ENCODE measurements around the gene MBTD1. TPM values are rescaled to one million over a fixed set of nuclear protein-coding genes. Genes with fewer than 3 reads are reported as not detected.

MBTD1 gene
- 4.5 TPM for polyA plus RNA-seq (2013, experiment 1 of 2)
- polyA plus RNA-seq (2013, experiment 2 of 2), result 4.6 TPM

DNA sequence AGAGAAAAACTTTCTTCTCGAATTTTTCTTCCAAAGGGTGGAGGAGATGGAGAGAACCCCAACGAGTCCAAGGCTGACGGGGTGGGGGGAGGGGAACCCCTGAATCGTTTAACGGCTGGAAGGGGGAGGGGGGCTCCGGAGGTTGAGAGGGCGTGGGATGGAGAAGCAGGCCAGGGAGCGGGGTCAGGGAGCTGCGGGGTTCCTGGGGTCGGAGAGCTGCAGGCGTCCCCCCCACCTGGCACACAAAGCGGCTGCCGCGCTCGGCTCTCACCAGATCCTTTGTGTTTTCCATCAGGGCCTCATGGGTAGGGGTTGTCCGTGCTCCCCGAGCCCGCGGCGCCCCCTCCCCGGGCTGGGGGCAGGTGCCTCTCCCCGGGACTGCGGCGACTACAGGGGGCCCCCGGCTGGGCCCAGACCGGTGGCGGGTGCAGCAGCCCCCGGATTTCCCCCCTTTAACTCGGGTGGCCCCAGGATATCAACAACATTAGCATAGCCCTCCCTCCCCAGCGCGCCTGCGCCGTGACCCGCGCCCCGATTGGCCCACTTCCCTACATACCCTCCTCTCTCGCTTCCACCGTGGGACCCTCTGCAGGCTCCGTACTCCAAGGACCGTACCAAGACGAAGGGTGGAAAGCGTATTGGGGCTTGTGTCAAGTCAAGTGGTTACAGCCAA lies at the start of gene MBTD1:
Gene MBTD1, minus strand, starts transcription at position 486 of the 673 bp plus-strand sequence. CDS start 34,888 bp downstream, outside the sequence.
- H3K4me3 ChIP-seq (ENCODE audit: insufficient read depth in 1 of 2, low read depth in 1 of 2, low read length in 2 of 2), result peak within 1 kb of the TSS; percentile 95 to 96
- WGBS, result 1% methylated on average over 25 of the region's 42 CpGs

DNA sequence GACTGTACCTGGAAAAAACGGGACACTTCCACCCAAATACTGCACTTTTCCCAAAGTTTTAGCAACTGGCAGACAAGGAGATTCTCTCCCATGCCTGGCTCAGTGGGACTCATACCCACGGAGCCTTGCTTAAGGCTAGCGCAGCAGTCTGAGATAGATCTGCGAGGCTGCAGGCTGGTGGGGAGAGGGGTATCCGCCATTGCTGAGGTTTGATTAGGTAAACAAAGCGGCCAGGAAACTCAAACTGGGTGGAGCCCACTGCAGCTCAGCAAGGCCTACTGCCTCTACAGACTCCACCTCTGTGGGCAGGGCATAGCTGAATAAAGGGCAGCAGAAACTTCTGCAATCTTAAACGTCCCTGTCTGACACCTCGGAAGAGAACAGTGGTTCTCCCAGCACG lies 45.3 kb upstream of the MBTD1 start:
- no peak overlapping the region for H3K14ac ChIP-seq (ENCODE audit: low read length in 2 of 2)
- H3K4me2 ChIP-seq (ENCODE audit: low read length, poor library complexity, severe bottlenecking), result no peak overlapping the region
- 96% methylated on average over 9 of the region's 9 CpGs for WGBS
- H3K9ac ChIP-seq (ENCODE audit: low read length), result no peak overlapping the region
- no peak overlapping the region for H3K4me3 ChIP-seq (ENCODE audit: insufficient read depth in 1 of 2, low read depth in 1 of 2, low read length in 2 of 2)
- no peaks in the 10 kb centered on the region for H3K4me1 ChIP-seq (ENCODE audit: control insufficient read depth, insufficient read depth, low read depth, low read length)
- no peak overlapping the region for H2BK12ac ChIP-seq (ENCODE audit: low read length in 2 of 2)
- no peak overlapping the region for H2BK15ac ChIP-seq (ENCODE audit: low read depth, poor library complexity, severe bottlenecking)
- H3K27me3 ChIP-seq (ENCODE audit: control insufficient read depth in 1 of 2, insufficient read depth in 1 of 2, low read length in 2 of 2), result no peaks in the 10 kb centered on the region
- no peak overlapping the region for H3K4ac ChIP-seq (ENCODE audit: low read depth in 1 of 2, low read length in 2 of 2)
- no peak overlapping the region for H3K23ac ChIP-seq (ENCODE audit: low read length in 2 of 2)
- H2BK5ac ChIP-seq (ENCODE audit: low read depth, low read length, poor library complexity, severe bottlenecking), result no peak overlapping the region
- no peaks in the 10 kb centered on the region for H3K79me1 ChIP-seq (replicated peaks; ENCODE audit: low read length, poor library complexity, severe bottlenecking)
- H4K8ac ChIP-seq (ENCODE audit: low read length), result no peak overlapping the region
- H3K9me3 ChIP-seq (ENCODE audit: control insufficient read depth, low read length), result no peaks in the 10 kb centered on the region
- no peak overlapping the region for H4K91ac ChIP-seq (ENCODE audit: low read length)
- no peak overlapping the region for H3K18ac ChIP-seq (ENCODE audit: low read depth in 1 of 2, low read length in 2 of 2)
- no peak for DNase-seq
- H2AFZ ChIP-seq (ENCODE audit: low read depth, low read length), result no peak overlapping the region
- H3K27ac ChIP-seq (ENCODE audit: low read length, poor library complexity, severe bottlenecking), result no peak overlapping the region
- H2BK120ac ChIP-seq (ENCODE audit: low read depth, low read length), result no peak overlapping the region
- no peak overlapping the region for H2AK5ac ChIP-seq (ENCODE audit: low read length, severe bottlenecking)
- peaks cover 0 to 1% of the 10 kb centered on the region in 2 experiments for H3K36me3 ChIP-seq (ENCODE audit: control insufficient read depth in 1 of 2, insufficient read depth in 2 of 2, low read depth in 1 of 2, low read length in 2 of 2)

More for the DNA sequence above, at the start of gene MBTD1:
- peak within 1 kb of the TSS; percentile 93 to 99 for H3K18ac ChIP-seq (ENCODE audit: low read depth in 1 of 2, low read length in 2 of 2)
- H2BK5ac ChIP-seq (ENCODE audit: low read depth, low read length, poor library complexity, severe bottlenecking), result peak within 1 kb of the TSS; percentile 97
- H2AFZ ChIP-seq (ENCODE audit: low read depth, low read length), result peak within 1 kb of the TSS; percentile 81
- H3K4me2 ChIP-seq (ENCODE audit: low read length, poor library complexity, severe bottlenecking), result peak within 1 kb of the TSS; percentile 96
- no peak within 1 kb of the TSS for H2AK5ac ChIP-seq (ENCODE audit: low read length, severe bottlenecking)
- H3K79me1 ChIP-seq (replicated peaks; ENCODE audit: low read length, poor library complexity, severe bottlenecking), result peaks cover 7% of the 10 kb centered on the region
- peak within 1 kb of the TSS; percentile 87 for H4K91ac ChIP-seq (ENCODE audit: low read length)
- no peaks in the 10 kb centered on the region for H3K9me3 ChIP-seq (ENCODE audit: control insufficient read depth, low read length)
- H3K4ac ChIP-seq (ENCODE audit: low read depth in 1 of 2, low read length in 2 of 2), result peak within 1 kb of the TSS; percentile 82 to 96
- H3K27ac ChIP-seq (ENCODE audit: low read length, poor library complexity, severe bottlenecking), result peak within 1 kb of the TSS; percentile 100
- H2BK12ac ChIP-seq (ENCODE audit: low read length in 2 of 2), result peak within 1 kb of the TSS in 1 of 2 experiments; percentile 76
- H3K14ac ChIP-seq (ENCODE audit: low read length in 2 of 2), result peak within 1 kb of the TSS in 1 of 2 experiments; percentile 61
- peak within 1 kb of the TSS in 1 of 2 experiments; percentile 67 for H3K23ac ChIP-seq (ENCODE audit: low read length in 2 of 2)
- peak within 1 kb of the TSS; percentile 88 for H2BK120ac ChIP-seq (ENCODE audit: low read depth, low read length)
- H3K27me3 ChIP-seq (ENCODE audit: control insufficient read depth in 1 of 2, insufficient read depth in 1 of 2, low read length in 2 of 2), result no peaks in the 10 kb centered on the region
- peak within 1 kb of the TSS; percentile 97 for H3K9ac ChIP-seq (ENCODE audit: low read length)
- peak within 1 kb of the TSS; percentile 95 for H4K8ac ChIP-seq (ENCODE audit: low read length)
- peaks cover 9% of the 10 kb centered on the region for H3K4me1 ChIP-seq (ENCODE audit: control insufficient read depth, insufficient read depth, low read depth, low read length)
- H2BK15ac ChIP-seq (ENCODE audit: low read depth, poor library complexity, severe bottlenecking), result peak within 1 kb of the TSS; percentile 93
- H3K36me3 ChIP-seq (ENCODE audit: control insufficient read depth in 1 of 2, insufficient read depth in 2 of 2, low read depth in 1 of 2, low read length in 2 of 2), result peaks cover 0 to 26% of the 10 kb centered on the region in 2 experiments
- peak; percentile 98 for DNase-seq

DNA sequence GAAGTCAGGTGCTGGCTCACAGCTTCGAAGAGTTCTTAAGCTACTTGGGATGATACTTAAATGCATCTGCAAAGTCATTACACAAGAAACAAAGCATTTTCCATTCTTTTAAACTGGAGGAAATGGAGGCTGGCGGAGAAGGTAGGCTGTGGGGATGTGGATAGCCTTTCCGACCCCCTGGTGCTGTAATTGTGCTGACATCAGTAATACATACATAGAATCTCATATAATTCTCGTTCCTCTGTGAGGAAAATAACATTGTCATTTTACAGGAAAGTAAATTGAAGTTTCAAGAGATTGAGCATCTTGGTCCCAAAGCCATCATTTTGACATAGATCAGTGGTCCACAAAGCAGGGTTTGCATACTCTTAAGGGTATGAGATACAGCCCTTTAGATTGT lies 40.0 kb upstream of the MBTD1 start:
- no peak overlapping the region for H3K4me3 ChIP-seq (ENCODE audit: insufficient read depth in 1 of 2, low read depth in 1 of 2, low read length in 2 of 2)
- no peaks in the 10 kb centered on the region for H3K79me1 ChIP-seq (replicated peaks; ENCODE audit: low read length, poor library complexity, severe bottlenecking)
- no peak overlapping the region for H3K27ac ChIP-seq (ENCODE audit: low read length, poor library complexity, severe bottlenecking)
- H2BK15ac ChIP-seq (ENCODE audit: low read depth, poor library complexity, severe bottlenecking), result no peak overlapping the region
- no peak overlapping the region for H3K4me2 ChIP-seq (ENCODE audit: low read length, poor library complexity, severe bottlenecking)
- no peak overlapping the region for H2BK120ac ChIP-seq (ENCODE audit: low read depth, low read length)
- H3K23ac ChIP-seq (ENCODE audit: low read length in 2 of 2), result no peak overlapping the region
- DNase-seq, result no peak
- H3K36me3 ChIP-seq (ENCODE audit: control insufficient read depth in 1 of 2, insufficient read depth in 2 of 2, low read depth in 1 of 2, low read length in 2 of 2), result peaks cover 0 to 36% of the 10 kb centered on the region in 2 experiments
- no peaks in the 10 kb centered on the region for H3K27me3 ChIP-seq (ENCODE audit: control insufficient read depth in 1 of 2, insufficient read depth in 1 of 2, low read length in 2 of 2)
- H3K4ac ChIP-seq (ENCODE audit: low read depth in 1 of 2, low read length in 2 of 2), result no peak overlapping the region
- H3K9me3 ChIP-seq (ENCODE audit: control insufficient read depth, low read length), result no peaks in the 10 kb centered on the region
- H3K18ac ChIP-seq (ENCODE audit: low read depth in 1 of 2, low read length in 2 of 2), result no peak overlapping the region
- 100% methylated on average over 1 of the region's 4 CpGs for WGBS
- H3K4me1 ChIP-seq (ENCODE audit: control insufficient read depth, insufficient read depth, low read depth, low read length), result no peaks in the 10 kb centered on the region
- no peak overlapping the region for H2BK12ac ChIP-seq (ENCODE audit: low read length in 2 of 2)
- H4K8ac ChIP-seq (ENCODE audit: low read length), result no peak overlapping the region
- no peak overlapping the region for H2AFZ ChIP-seq (ENCODE audit: low read depth, low read length)
- no peak overlapping the region for H4K91ac ChIP-seq (ENCODE audit: low read length)
- no peak overlapping the region for H2AK5ac ChIP-seq (ENCODE audit: low read length, severe bottlenecking)
- no peak overlapping the region for H2BK5ac ChIP-seq (ENCODE audit: low read depth, low read length, poor library complexity, severe bottlenecking)
- H3K9ac ChIP-seq (ENCODE audit: low read length), result no peak overlapping the region
- H3K14ac ChIP-seq (ENCODE audit: low read length in 2 of 2), result no peak overlapping the region

DNA sequence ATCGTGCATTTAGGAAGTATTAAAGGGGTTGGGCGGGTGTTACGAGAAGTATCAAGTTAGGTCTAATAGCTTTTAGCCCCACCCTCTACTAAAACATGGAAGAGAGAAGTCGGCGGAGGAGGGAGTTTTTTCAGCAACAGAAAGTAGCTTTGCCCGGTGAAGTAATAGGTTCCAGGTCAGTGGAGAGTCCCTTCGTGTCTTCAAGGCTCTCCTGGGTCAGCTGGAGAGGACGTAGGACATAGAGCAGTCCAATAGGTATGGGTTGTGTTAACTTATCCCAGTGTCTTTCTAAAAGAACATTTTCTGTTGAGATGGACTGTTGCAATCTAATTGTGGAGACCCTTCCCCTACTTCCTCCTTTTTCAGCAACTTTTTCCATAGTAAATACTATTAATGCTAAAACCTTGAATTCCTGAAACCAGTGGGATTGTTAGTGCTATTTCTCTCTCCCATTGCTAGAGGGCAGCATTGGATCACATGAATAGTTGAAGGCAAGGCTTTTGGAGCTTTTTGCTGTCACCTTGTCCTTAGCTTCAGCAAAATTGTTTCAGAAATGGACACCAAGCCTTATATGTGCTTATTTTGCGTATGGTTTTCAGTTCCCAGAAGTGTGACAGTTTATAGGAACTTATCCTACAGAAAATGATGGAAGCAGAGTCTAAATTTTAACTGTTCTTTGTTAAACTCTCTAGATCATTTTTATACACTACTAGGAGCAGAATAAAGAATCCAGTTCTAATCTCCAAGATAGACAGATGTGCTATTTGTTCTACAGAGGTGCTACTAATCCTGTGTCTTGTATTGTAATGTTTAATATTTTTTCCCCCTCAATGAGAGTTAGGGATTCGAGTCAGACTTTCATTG lies 38.9 kb upstream of the MBTD1 start:
- H3K4ac ChIP-seq (ENCODE audit: low read depth in 1 of 2, low read length in 2 of 2), result no peak overlapping the region
- 100% methylated on average over 6 of the region's 10 CpGs for WGBS
- H3K79me1 ChIP-seq (replicated peaks; ENCODE audit: low read length, poor library complexity, severe bottlenecking), result no peaks in the 10 kb centered on the region
- H2AK5ac ChIP-seq (ENCODE audit: low read length, severe bottlenecking), result no peak overlapping the region
- H3K27ac ChIP-seq (ENCODE audit: low read length, poor library complexity, severe bottlenecking), result no peak overlapping the region
- H3K9me3 ChIP-seq (ENCODE audit: control insufficient read depth, low read length), result no peaks in the 10 kb centered on the region
- no peaks in the 10 kb centered on the region for H3K27me3 ChIP-seq (ENCODE audit: control insufficient read depth in 1 of 2, insufficient read depth in 1 of 2, low read length in 2 of 2)
- no peak overlapping the region for H2BK120ac ChIP-seq (ENCODE audit: low read depth, low read length)
- no peak overlapping the region for H3K14ac ChIP-seq (ENCODE audit: low read length in 2 of 2)
- H2BK12ac ChIP-seq (ENCODE audit: low read length in 2 of 2), result no peak overlapping the region
- H3K4me3 ChIP-seq (ENCODE audit: insufficient read depth in 1 of 2, low read depth in 1 of 2, low read length in 2 of 2), result no peak overlapping the region
- H3K4me1 ChIP-seq (ENCODE audit: control insufficient read depth, insufficient read depth, low read depth, low read length), result no peaks in the 10 kb centered on the region
- no peak overlapping the region for H3K23ac ChIP-seq (ENCODE audit: low read length in 2 of 2)
- no peak overlapping the region for H3K18ac ChIP-seq (ENCODE audit: low read depth in 1 of 2, low read length in 2 of 2)
- no peak overlapping the region for H2BK5ac ChIP-seq (ENCODE audit: low read depth, low read length, poor library complexity, severe bottlenecking)
- no peak overlapping the region for H3K9ac ChIP-seq (ENCODE audit: low read length)
- no peak overlapping the region for H2BK15ac ChIP-seq (ENCODE audit: low read depth, poor library complexity, severe bottlenecking)
- H3K4me2 ChIP-seq (ENCODE audit: low read length, poor library complexity, severe bottlenecking), result no peak overlapping the region
- H4K8ac ChIP-seq (ENCODE audit: low read length), result no peak overlapping the region
- no peak overlapping the region for H2AFZ ChIP-seq (ENCODE audit: low read depth, low read length)
- H4K91ac ChIP-seq (ENCODE audit: low read length), result no peak overlapping the region
- DNase-seq, result peak; percentile 48
- peaks cover 0 to 43% of the 10 kb centered on the region in 2 experiments for H3K36me3 ChIP-seq (ENCODE audit: control insufficient read depth in 1 of 2, insufficient read depth in 2 of 2, low read depth in 1 of 2, low read length in 2 of 2)

Measured in mesenchymal stem cell (in vitro differentiated cells and primary cell).